ENCODE results near the gene RABIF.

Gene RABIF

DNA sequence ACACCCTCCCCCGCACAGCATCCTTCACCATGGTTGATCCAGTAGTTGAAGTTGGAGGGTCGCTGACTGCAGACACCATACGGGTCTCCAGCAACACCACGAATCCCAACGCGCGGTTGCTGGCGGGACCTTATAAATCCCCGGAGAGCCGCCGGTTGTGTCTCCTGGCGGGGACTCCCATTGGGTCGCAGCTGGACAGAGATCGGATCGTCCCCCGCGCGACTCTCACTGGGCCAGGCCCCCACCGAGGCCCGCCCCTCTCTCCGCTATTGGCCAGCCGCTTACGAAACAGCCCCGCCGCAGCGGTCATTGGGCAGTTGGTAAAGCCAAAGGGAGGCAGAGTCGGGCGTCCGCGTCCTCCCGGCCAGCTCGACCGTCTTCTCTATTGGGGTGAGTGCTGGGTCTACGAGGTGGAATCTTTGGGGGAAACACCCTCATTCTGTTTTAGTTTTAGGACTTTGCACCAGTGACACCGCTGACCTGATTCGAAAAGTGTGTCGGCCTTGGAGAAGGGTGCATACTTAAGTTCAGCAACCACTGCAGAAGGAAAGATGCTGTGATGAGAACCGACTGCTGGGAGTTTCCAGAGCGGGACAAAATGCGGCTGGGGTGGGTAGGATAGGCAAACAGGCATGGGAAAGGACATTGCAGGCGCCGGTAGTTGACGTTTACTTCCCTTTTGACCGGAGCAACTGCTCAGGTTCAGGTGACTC, 27.4 kb downstream of the RABIF start:
- no peak overlapping the region for H2AK5ac ChIP-seq (ENCODE audit: low read length)
- peak overlapping the region; percentile 72 for H3K4me2 ChIP-seq (ENCODE audit: low read length)
- H3K9ac ChIP-seq (ENCODE audit: low read length): peak overlapping the region; percentile 59
- H4K91ac ChIP-seq (ENCODE audit: low read depth, low read length): peak overlapping the region; percentile 94
- peak overlapping the region; percentile 89 for H3K27ac ChIP-seq (ENCODE audit: low read depth, low read length)
- peaks cover 8% of the 10 kb centered on the region for H3K79me1 ChIP-seq (ENCODE audit: low read length)
- H2BK5ac ChIP-seq (ENCODE audit: low read depth, low read length, poor library complexity): peak overlapping the region; percentile 91
- H2BK120ac ChIP-seq (ENCODE audit: insufficient read depth, low read length, poor library complexity): no peak overlapping the region
- H3K4ac ChIP-seq (ENCODE audit: low read depth, low read length): no peak overlapping the region
- peak overlapping the region; percentile 84 for H3K4me3 ChIP-seq (ENCODE audit: low read depth, low read length)
- H3K79me2 ChIP-seq (ENCODE audit: control insufficient read depth, insufficient read depth, low read length, poor library complexity): peaks cover 8% of the 10 kb centered on the region
- peak; percentile 96 to 97 for DNase-seq
- H3K4me1 ChIP-seq (ENCODE audit: control insufficient read depth in 1 of 2, insufficient read depth in 2 of 2, low read length in 2 of 2): peaks cover 8 to 12% of the 10 kb centered on the region in 2 experiments
- H3K36me3 ChIP-seq (ENCODE audit: control insufficient read depth in 1 of 2, insufficient read depth in 2 of 2, low read length in 2 of 2): peaks cover 15 to 22% of the 10 kb centered on the region in 2 experiments
- no CpG with 5 or more reads among the region's 44 CpGs for WGBS (ENCODE audit: extremely low coverage, insufficient coverage, insufficient read length)
- no peak overlapping the region for H2BK12ac ChIP-seq (ENCODE audit: low read length)
- H3K18ac ChIP-seq (ENCODE audit: low read length): no peak overlapping the region
- no peak overlapping the region for H4K12ac ChIP-seq (ENCODE audit: low read depth, low read length)
- no peaks in the 10 kb centered on the region for H3K9me3 ChIP-seq (ENCODE audit: insufficient read depth, low read depth, low read length)
- no peak overlapping the region for H3K14ac ChIP-seq (ENCODE audit: low read length)
- no peak overlapping the region for H3K23ac ChIP-seq (ENCODE audit: low read length)
- H3K27me3 ChIP-seq (ENCODE audit: insufficient read depth, low read length): no peaks in the 10 kb centered on the region
- H4K8ac ChIP-seq (ENCODE audit: low read depth, low read length): peak overlapping the region; percentile 89
- peak overlapping the region; percentile 90 for H2AFZ ChIP-seq (ENCODE audit: insufficient read depth, low read length, poor library complexity)

DNA sequence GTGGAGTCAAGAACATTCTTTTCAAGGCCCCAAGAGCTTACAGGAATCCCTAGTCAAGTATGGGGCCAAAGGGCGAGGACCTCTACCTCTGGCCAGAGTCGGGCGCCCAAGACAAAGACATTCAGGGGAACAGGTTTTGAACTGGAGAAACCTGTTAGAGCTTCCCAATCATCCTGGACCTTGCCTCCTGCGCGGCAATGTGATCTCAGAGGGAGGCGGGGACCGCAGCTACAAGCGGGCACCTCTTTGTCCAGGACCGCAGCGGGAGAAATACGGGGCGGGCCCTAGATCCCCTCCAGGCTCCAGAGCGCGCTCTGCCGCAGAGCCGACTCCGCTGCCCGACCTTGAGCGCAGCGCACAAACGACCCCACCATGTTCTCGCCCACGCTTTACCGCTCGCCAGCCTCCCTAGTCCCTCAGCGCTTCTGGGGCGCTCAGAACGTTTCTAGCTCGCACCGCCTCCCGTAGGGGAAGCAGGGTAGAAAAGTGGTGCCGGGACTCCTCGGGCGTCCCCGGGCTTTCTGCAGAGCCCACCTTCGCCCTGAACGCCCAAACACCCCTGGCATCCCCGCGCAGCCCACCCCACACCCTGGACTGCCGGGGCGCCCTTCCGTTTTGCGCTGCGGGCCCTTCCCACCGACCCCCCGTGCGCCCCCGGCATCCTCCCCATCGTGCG, 28.1 kb downstream of the RABIF start:
- DNase-seq: peak; percentile 96 to 98
- Histone ChIP-seq H3K36me3 (ENCODE audit: control insufficient read depth in 1 of 2, insufficient read depth in 2 of 2, low read length in 2 of 2) (peaks cover 21 to 27% of the 10 kb centered on the region in 2 experiments), H3K79me1 (ENCODE audit: low read length) (peaks cover 8% of the 10 kb centered on the region), H3K27me3 (ENCODE audit: insufficient read depth, low read length) (no peaks in the 10 kb centered on the region), H2BK12ac (ENCODE audit: low read length) (peak overlapping the region; percentile 51), H3K23ac (ENCODE audit: low read length) (no peak overlapping the region), H3K4me1 (ENCODE audit: control insufficient read depth in 1 of 2, insufficient read depth in 2 of 2, low read length in 2 of 2) (peaks cover 8 to 12% of the 10 kb centered on the region in 2 experiments), H3K9ac (ENCODE audit: low read length) (peak overlapping the region; percentile 59), H3K4me3 (ENCODE audit: low read depth, low read length) (peak overlapping the region; percentile 84), H3K9me3 (ENCODE audit: insufficient read depth, low read depth, low read length) (no peaks in the 10 kb centered on the region), H2AK5ac (ENCODE audit: low read length) (peak overlapping the region; percentile 81), H3K4me2 (ENCODE audit: low read length) (peak overlapping the region; percentile 65), H2BK5ac (ENCODE audit: low read depth, low read length, poor library complexity) (peak overlapping the region; percentile 91), H3K79me2 (ENCODE audit: control insufficient read depth, insufficient read depth, low read length, poor library complexity) (peaks cover 8% of the 10 kb centered on the region), H3K18ac (ENCODE audit: low read length) (peak overlapping the region; percentile 74), H4K8ac (ENCODE audit: low read depth, low read length) (peak overlapping the region; percentile 89), H4K91ac (ENCODE audit: low read depth, low read length) (peak overlapping the region; percentile 94), H4K12ac (ENCODE audit: low read depth, low read length) (peak overlapping the region; percentile 91), H2BK120ac (ENCODE audit: insufficient read depth, low read length, poor library complexity) (peak overlapping the region; percentile 70), H3K4ac (ENCODE audit: low read depth, low read length) (peak overlapping the region; percentile 75), H2AFZ (ENCODE audit: insufficient read depth, low read length, poor library complexity) (peak overlapping the region; percentile 90), H3K27ac (ENCODE audit: low read depth, low read length) (peak overlapping the region; percentile 89), H3K14ac (ENCODE audit: low read length) (peak overlapping the region; percentile 96)
- no CpG with 5 or more reads among the region's 50 CpGs for WGBS (ENCODE audit: extremely low coverage, insufficient coverage, insufficient read length)

DNA sequence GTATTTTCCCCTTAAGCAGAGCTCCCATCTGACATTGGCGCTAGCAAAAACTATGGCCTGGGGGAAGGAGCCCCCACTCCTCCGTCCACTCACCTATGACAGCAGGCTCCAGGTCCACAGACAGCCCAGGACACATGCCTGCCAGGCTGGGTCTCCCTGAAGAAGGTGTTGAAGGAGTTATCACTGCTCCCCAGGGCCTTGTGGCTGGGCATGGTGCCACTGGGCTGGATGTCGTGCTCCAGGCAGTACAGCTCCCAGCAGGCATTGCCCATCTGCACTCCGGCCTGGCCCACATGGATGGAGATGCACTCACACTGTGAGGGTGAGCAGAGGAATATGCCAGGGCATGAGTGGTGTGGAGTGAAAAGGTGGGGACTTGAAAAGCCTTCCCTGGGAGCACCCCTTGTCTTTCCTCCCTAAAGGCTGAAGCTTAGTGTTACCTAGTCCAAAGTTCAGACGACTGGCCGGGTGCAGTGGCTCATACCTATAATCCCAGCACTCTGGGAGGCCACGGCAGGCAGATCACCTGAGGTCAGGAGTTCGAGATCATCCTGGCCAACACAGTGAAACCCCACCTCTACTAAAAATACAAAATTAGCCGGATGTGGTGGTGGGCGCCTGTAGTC, 30.0 kb downstream of the RABIF start:
- no peaks in the 10 kb centered on the region for H3K27me3 ChIP-seq (ENCODE audit: insufficient read depth, low read length)
- no peak overlapping the region for H4K8ac ChIP-seq (ENCODE audit: low read depth, low read length)
- DNase-seq: no peak
- H2AFZ ChIP-seq (ENCODE audit: insufficient read depth, low read length, poor library complexity): no peak overlapping the region
- H3K36me3 ChIP-seq (ENCODE audit: control insufficient read depth in 1 of 2, insufficient read depth in 2 of 2, low read length in 2 of 2): peaks cover 30 to 40% of the 10 kb centered on the region in 2 experiments
- H3K79me2 ChIP-seq (ENCODE audit: control insufficient read depth, insufficient read depth, low read length, poor library complexity): peaks cover 8% of the 10 kb centered on the region
- no peak overlapping the region for H2AK5ac ChIP-seq (ENCODE audit: low read length)
- H2BK5ac ChIP-seq (ENCODE audit: low read depth, low read length, poor library complexity): no peak overlapping the region
- no peak overlapping the region for H2BK120ac ChIP-seq (ENCODE audit: insufficient read depth, low read length, poor library complexity)
- H3K4me3 ChIP-seq (ENCODE audit: low read depth, low read length): peak overlapping the region; percentile 6
- H3K18ac ChIP-seq (ENCODE audit: low read length): no peak overlapping the region
- WGBS (ENCODE audit: extremely low coverage, insufficient coverage, insufficient read length): no CpG with 5 or more reads among the region's 10 CpGs
- H3K4ac ChIP-seq (ENCODE audit: low read depth, low read length): peak overlapping the region; percentile 1
- no peak overlapping the region for H3K14ac ChIP-seq (ENCODE audit: low read length)
- no peak overlapping the region for H4K91ac ChIP-seq (ENCODE audit: low read depth, low read length)
- H3K79me1 ChIP-seq (ENCODE audit: low read length): peaks cover 8% of the 10 kb centered on the region
- no peak overlapping the region for H3K9ac ChIP-seq (ENCODE audit: low read length)
- H3K27ac ChIP-seq (ENCODE audit: low read depth, low read length): no peak overlapping the region
- H2BK12ac ChIP-seq (ENCODE audit: low read length): no peak overlapping the region
- peaks cover 8 to 12% of the 10 kb centered on the region in 2 experiments for H3K4me1 ChIP-seq (ENCODE audit: control insufficient read depth in 1 of 2, insufficient read depth in 2 of 2, low read length in 2 of 2)
- no peaks in the 10 kb centered on the region for H3K9me3 ChIP-seq (ENCODE audit: insufficient read depth, low read depth, low read length)
- no peak overlapping the region for H3K23ac ChIP-seq (ENCODE audit: low read length)
- no peak overlapping the region for H3K4me2 ChIP-seq (ENCODE audit: low read length)
- H4K12ac ChIP-seq (ENCODE audit: low read depth, low read length): no peak overlapping the region

DNA sequence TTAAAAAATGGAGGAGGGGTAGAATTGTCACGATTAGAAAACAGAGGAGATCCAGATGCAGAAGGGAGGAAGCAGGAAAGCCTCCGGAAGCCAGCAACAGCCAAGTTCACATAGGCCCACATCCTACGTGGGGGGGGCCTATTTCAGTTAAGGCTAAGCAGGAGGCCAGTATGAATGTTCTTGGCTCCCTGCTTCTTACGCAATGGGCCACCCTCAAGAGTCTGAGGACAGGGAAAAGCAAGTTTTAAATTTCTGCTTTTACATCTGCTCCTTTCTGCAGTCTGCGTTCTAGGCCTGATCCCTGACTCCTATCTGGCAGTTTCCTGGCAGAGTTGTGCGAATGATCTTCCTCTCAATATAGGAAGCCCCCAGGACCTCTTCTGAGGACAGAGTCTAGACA, 30.6 kb downstream of the RABIF start:
- Histone ChIP-seq H3K4me1 (ENCODE audit: control insufficient read depth in 1 of 2, insufficient read depth in 2 of 2, low read length in 2 of 2) (peaks cover 8 to 12% of the 10 kb centered on the region in 2 experiments), H3K14ac (ENCODE audit: low read length) (no peak overlapping the region), H4K8ac (ENCODE audit: low read depth, low read length) (no peak overlapping the region), H3K4me3 (ENCODE audit: low read depth, low read length) (no peak overlapping the region), H3K4me2 (ENCODE audit: low read length) (no peak overlapping the region), H3K79me1 (ENCODE audit: low read length) (peaks cover 8% of the 10 kb centered on the region), H3K27ac (ENCODE audit: low read depth, low read length) (no peak overlapping the region), H3K36me3 (ENCODE audit: control insufficient read depth in 1 of 2, insufficient read depth in 2 of 2, low read length in 2 of 2) (peaks cover 30 to 40% of the 10 kb centered on the region in 2 experiments), H4K12ac (ENCODE audit: low read depth, low read length) (no peak overlapping the region), H4K91ac (ENCODE audit: low read depth, low read length) (no peak overlapping the region), H2BK5ac (ENCODE audit: low read depth, low read length, poor library complexity) (no peak overlapping the region), H3K23ac (ENCODE audit: low read length) (no peak overlapping the region), H2BK120ac (ENCODE audit: insufficient read depth, low read length, poor library complexity) (no peak overlapping the region), H2AFZ (ENCODE audit: insufficient read depth, low read length, poor library complexity) (no peak overlapping the region), H2AK5ac (ENCODE audit: low read length) (no peak overlapping the region), H3K9me3 (ENCODE audit: insufficient read depth, low read depth, low read length) (no peaks in the 10 kb centered on the region), H3K27me3 (ENCODE audit: insufficient read depth, low read length) (no peaks in the 10 kb centered on the region), H3K18ac (ENCODE audit: low read length) (no peak overlapping the region), H2BK12ac (ENCODE audit: low read length) (no peak overlapping the region), H3K4ac (ENCODE audit: low read depth, low read length) (no peak overlapping the region), H3K79me2 (ENCODE audit: control insufficient read depth, insufficient read depth, low read length, poor library complexity) (peaks cover 8% of the 10 kb centered on the region), H3K9ac (ENCODE audit: low read length) (no peak overlapping the region)
- WGBS (ENCODE audit: extremely low coverage, insufficient coverage, insufficient read length): no CpG with 5 or more reads among the region's 6 CpGs
- DNase-seq: peak in 1 of 2 donors; percentile 28

Measured in trophoblast cell (in vitro differentiated cells and primary cell).